PC-9 (cell line): Measurements from ENCODE around the gene ATAD3A. TPM values are rescaled to one million over a fixed set of nuclear protein-coding genes. Genes with fewer than 3 reads are reported as not detected.

Experiments used
- BruUV-seq: library from RNA; stranded (reverse); fragments of 400-500 nt; replicated peaks from 2 replicates; lab custom pipeline; 2021; lab: Mats Ljungman, UMichigan
- CTCF ChIA-PET: fragments of 300-600 bp; sonication (Branson Sonifier 250); formaldehyde crosslinking; loops from one replicate; lab custom pipeline; 2022; ENCODE audit warnings: antibody characterized with exemption; lab: Charles Lee
- POLR2A ChIA-PET: fragments of 300-600 bp; sonication (Branson Sonifier 250); formaldehyde crosslinking; loops from one replicate; lab custom pipeline; 2022; ENCODE audit warnings: antibody characterized with exemption; ENCODE audit not compliant: unreplicated experiment; lab: Charles Lee
- DNase-seq, 2 experiments: peaks; one replicate each; pipeline versions ENCODE4 v3.0.0 to v3.0.0-alpha.2; 2015 to 2022; ENCODE audit warnings: mixed read lengths in 1 of 2
- H2AFZ ChIP-seq: fragments of 200-600 bp; sonication (generic); 2 replicates; pipeline ENCODE4 v1.8.1; 2017; ENCODE audit warnings: antibody characterized with exemption
- H3F3A ChIP-seq: fragments of 200-600 bp; sonication (generic); 2 replicates; pipeline ENCODE4 v1.8.1; 2017; ENCODE audit warnings: antibody characterized with exemption, mild to moderate bottlenecking, low read depth; ENCODE audit not compliant: insufficient read depth
- H3K27ac ChIP-seq: fragments of 200-600 bp; sonication (generic); 2 replicates; pipeline ENCODE4 v1.6.1; 2016; ENCODE audit warnings: mixed run types
- H3K27me3 ChIP-seq: fragments of 200-600 bp; sonication (generic); 2 replicates; pipeline ENCODE4 v1.6.1; 2016; ENCODE audit warnings: low read depth, mixed run types; ENCODE audit not compliant: insufficient read depth
- H3K36me3 ChIP-seq: fragments of 200-600 bp; sonication (generic); 2 replicates; pipeline ENCODE4 v1.6.1; 2016; ENCODE audit warnings: low read depth, mixed run types
- H3K4me1 ChIP-seq: fragments of 200-600 bp; sonication (generic); replicated peaks from 2 replicates; pipeline ENCODE4 v1.6.1; 2016; ENCODE audit warnings: mixed run types; ENCODE audit not compliant: insufficient read depth
- H3K4me2 ChIP-seq: fragments of 200-600 bp; sonication (generic); 2 replicates; pipeline ENCODE4 v1.6.1; 2017; ENCODE audit warnings: mixed run types
- H3K4me3 ChIP-seq: fragments of 200-600 bp; sonication (generic); 2 replicates; pipeline ENCODE4 v1.6.1; 2016; ENCODE audit warnings: mixed run types
- H3K79me2 ChIP-seq: fragments of 200-600 bp; sonication (generic); 2 replicates; pipeline ENCODE4 v1.6.1; 2017; ENCODE audit warnings: low read depth, mixed run types
- H3K9me2 ChIP-seq: fragments of 200-600 bp; sonication (generic); 2 replicates; pipeline ENCODE4 v1.8.1; 2017; ENCODE audit warnings: mild to moderate bottlenecking; ENCODE audit not compliant: insufficient read depth
- H3K9me3 ChIP-seq: fragments of 200-600 bp; sonication (generic); 2 replicates; pipeline ENCODE4 v1.8.1; 2016; ENCODE audit warnings: low read depth; ENCODE audit not compliant: insufficient read depth
- H4K20me1 ChIP-seq: fragments of 200-600 bp; sonication (generic); 2 replicates; pipeline ENCODE4 v1.8.1; 2017; ENCODE audit not compliant: insufficient read depth
- CTCF ChIP-seq: fragments of 200-600 bp; sonication (generic); conservative IDR thresholded peaks from 2 replicates; pipeline ENCODE4 v1.6.1; 2017; ENCODE audit warnings: mixed run types, antibody characterized with exemption, mild to moderate bottlenecking, moderate library complexity
- EZH2 ChIP-seq: fragments of 200-600 bp; sonication (generic); IDR thresholded peaks from 2 replicates; pipeline ENCODE4 v1.8.0; 2017; ENCODE audit warnings: antibody characterized with exemption, low read depth
- intact Hi-C: fragments of 100-400 bp; cut with micrococcal nuclease; formaldehyde crosslinking; loops from one replicate; pipeline ENCODE4 v1.10.0; 2022; ENCODE audit not compliant: unreplicated experiment
- total RNA-seq: library from RNA; stranded (reverse); gene quantifications from 2 replicates; pipeline ENCODE4 v1.2.3, GENCODE V29; 2021

ATAD3A gene
- total RNA-seq, 1 experiment from 2014 or later = 43.6 TPM

GRCh38 chr1:1562556-1563195, 50.7 kb downstream of the ATAD3A start:
- no peak for DNase-seq
- no peak for TF ChIP-seq EZH2
- TF ChIP-seq CTCF = no peak
- Histone ChIP-seq H2AFZ (no peak overlapping the region), H3K36me3 (0 out of 2 replicates have a peak, but pooled peaks cover 17% of the 10 kb centered on the region), H3K9me3 (no peaks in the 10 kb centered on the region), H3K4me2 (no peak overlapping the region), H3K4me3 (no peak overlapping the region), H3K9me2 (no peaks in the 10 kb centered on the region), H3F3A (peaks cover 11% of the 10 kb centered on the region; the same call in 1 of the 2 replicates), H3K27me3 (no peaks in the 10 kb centered on the region), H3K27ac (no peak overlapping the region), H3K4me1 (no peaks in the 10 kb centered on the region), H4K20me1 (peaks cover 61% of the 10 kb centered on the region), H3K79me2 (peaks cover 56% of the 10 kb centered on the region)
- ChIA-PET POLR2A (no interaction called here), CTCF (no interaction called here)
- BruUV-seq = no TSS peak
- intact Hi-C loops = no loop called here

- Histone ChIP-seq H3K27ac (no peak overlapping the region), H3K4me1 (no peaks in the 10 kb centered on the region), H3K9me2 (no peaks in the 10 kb centered on the region), H3K27me3 (no peaks in the 10 kb centered on the region), H3K9me3 (no peaks in the 10 kb centered on the region), H3K4me2 (no peak overlapping the region), H3K4me3 (no peak overlapping the region), H4K20me1 (peaks cover 71% of the 10 kb centered on the region), H3K79me2 (peaks cover 66% of the 10 kb centered on the region), H3F3A (peaks cover 10% of the 10 kb centered on the region; the same call in 1 of the 2 replicates), H2AFZ (no peak overlapping the region), H3K36me3 (0 out of 2 replicates have a peak, but pooled peaks cover 17% of the 10 kb centered on the region)
- ChIA-PET POLR2A (no interaction called here), CTCF (no interaction called here)
- DNase-seq = no peak
- TF ChIP-seq EZH2 (no peak), CTCF (no peak)
- intact Hi-C loops = no loop called here
- no TSS peak for BruUV-seq
Measured at GRCh38 chr1:1563688-1564087, 51.7 kb downstream of the ATAD3A start.

GRCh38 chr1:1564268-1564667, 52.3 kb downstream of the ATAD3A start:
- Histone ChIP-seq H3K4me1 (no peaks in the 10 kb centered on the region), H3F3A (peaks cover 7% of the 10 kb centered on the region; the same call in 1 of the 2 replicates), H3K4me3 (no peak overlapping the region), H3K27me3 (no peaks in the 10 kb centered on the region), H3K79me2 (peaks cover 72% of the 10 kb centered on the region), H3K27ac (no peak overlapping the region), H3K36me3 (0 out of 2 replicates have a peak, but pooled peaks cover 19% of the 10 kb centered on the region), H3K4me2 (no peak overlapping the region), H4K20me1 (peaks cover 77% of the 10 kb centered on the region), H3K9me2 (no peaks in the 10 kb centered on the region), H3K9me3 (no peaks in the 10 kb centered on the region), H2AFZ (no peak overlapping the region)
- TF ChIP-seq CTCF = no peak
- TF ChIP-seq EZH2 = no peak
- BruUV-seq = no TSS peak
- POLR2A ChIA-PET = no interaction called here
- intact Hi-C loops = no loop called here
- DNase-seq = no peak
- CTCF ChIA-PET = no interaction called here
